GM19023 (cell line): ENCODE results near the gene HS3ST4.

Experiments
- ATAC-seq: cut with Tn5 transposase; IDR thresholded peaks from one replicate; pipeline ENCODE4 v1.9.1; 2021; ENCODE audit warnings: mild to moderate bottlenecking, moderate library complexity; ENCODE audit not compliant: unreplicated experiment

HS3ST4 gene

GRCh38 chr16:26158142-26158759, 466.5 kb downstream of the HS3ST4 start:
- no peak for ATAC-seq

- no peak for ATAC-seq
These were observed 469.9 kb downstream of the HS3ST4 start for GRCh38 chr16:26161461-26162180.

GRCh38 chr16:26169473-26169872, 477.7 kb downstream of the HS3ST4 start:
- no peak for ATAC-seq

- ATAC-seq, result no peak
These were observed 484.2 kb downstream of the HS3ST4 start for GRCh38 chr16:26175944-26176343.

- no peak for ATAC-seq
These were observed 485.7 kb downstream of the HS3ST4 start for GRCh38 chr16:26177438-26177837.

DNA sequence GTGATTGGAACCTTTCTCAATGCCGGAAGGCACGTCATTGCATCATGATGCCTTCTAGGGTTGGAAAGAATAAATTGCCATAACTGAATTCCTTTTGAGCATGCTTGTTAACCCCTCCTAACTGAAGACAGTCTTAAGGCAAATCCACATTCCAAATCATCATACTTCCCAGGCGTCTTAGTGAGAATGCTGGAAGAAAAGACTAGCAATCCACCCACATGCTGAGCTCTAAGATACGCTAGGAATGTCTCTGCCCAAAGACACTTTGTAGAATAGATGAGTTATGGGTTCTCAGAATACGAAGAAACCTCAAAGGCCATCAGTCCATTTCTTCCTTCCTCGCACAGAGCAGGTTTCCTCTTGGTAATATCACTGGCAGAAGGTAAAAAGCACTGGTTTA, 486.5 kb downstream of the HS3ST4 start:
- ATAC-seq, result no peak

DNA sequence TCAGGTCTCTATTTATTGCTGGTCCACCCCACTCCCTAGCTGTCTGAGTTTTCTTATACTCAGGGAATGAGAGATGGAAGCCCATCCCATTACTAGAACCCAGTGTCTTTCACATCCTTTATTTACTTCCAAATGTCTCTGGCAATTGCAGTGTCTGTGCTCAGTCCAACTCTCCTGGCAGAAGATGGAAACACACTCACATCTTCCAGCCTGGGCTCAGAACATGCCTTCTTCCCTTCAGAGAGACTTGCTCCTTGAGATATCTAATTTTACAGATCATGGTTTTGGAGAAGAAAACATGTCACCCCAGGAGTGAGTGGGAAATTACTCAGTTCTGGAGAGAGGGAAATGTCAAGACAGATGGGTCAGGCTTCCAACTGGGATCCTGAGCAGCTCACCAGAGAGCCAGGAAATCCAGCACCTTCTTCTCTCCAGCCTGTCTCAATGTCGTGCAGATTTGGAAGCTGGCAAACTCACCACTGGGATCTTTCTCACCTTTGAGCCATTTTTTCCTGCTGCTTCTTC, 494.4 kb downstream of the HS3ST4 start:
- no peak for ATAC-seq
